PC-9 (cell line): ENCODE data around the gene ACER1.

Source experiments
- CTCF ChIP-seq: fragments of 200-600 bp; sonication (generic); conservative IDR thresholded peaks from 2 replicates; pipeline ENCODE4 v1.6.1; 2017; ENCODE audit warnings: mixed run types, antibody characterized with exemption, mild to moderate bottlenecking, moderate library complexity
- EZH2 ChIP-seq: fragments of 200-600 bp; sonication (generic); IDR thresholded peaks from 2 replicates; pipeline ENCODE4 v1.8.0; 2017; ENCODE audit warnings: antibody characterized with exemption, low read depth

GRCh38 chr19:6270822-6271221 is 62.6 kb downstream of the ACER1 start:
- TF ChIP-seq CTCF (no peak), EZH2 (no peak)
